IPS-NIHi11 (cell line): ENCODE data around the gene FLT3LG.
"Not testable (repeated sequence)": the region's sequence is repeated elsewhere in the genome, so short reads cannot be mapped to it uniquely, and the experiment has no call there.

Source experiments
- DNase-seq: peaks from one replicate; pipeline ENCODE4 v3.0.0; 2012; ENCODE audit warnings: mixed read lengths, low spot score

Gene FLT3LG

DNA sequence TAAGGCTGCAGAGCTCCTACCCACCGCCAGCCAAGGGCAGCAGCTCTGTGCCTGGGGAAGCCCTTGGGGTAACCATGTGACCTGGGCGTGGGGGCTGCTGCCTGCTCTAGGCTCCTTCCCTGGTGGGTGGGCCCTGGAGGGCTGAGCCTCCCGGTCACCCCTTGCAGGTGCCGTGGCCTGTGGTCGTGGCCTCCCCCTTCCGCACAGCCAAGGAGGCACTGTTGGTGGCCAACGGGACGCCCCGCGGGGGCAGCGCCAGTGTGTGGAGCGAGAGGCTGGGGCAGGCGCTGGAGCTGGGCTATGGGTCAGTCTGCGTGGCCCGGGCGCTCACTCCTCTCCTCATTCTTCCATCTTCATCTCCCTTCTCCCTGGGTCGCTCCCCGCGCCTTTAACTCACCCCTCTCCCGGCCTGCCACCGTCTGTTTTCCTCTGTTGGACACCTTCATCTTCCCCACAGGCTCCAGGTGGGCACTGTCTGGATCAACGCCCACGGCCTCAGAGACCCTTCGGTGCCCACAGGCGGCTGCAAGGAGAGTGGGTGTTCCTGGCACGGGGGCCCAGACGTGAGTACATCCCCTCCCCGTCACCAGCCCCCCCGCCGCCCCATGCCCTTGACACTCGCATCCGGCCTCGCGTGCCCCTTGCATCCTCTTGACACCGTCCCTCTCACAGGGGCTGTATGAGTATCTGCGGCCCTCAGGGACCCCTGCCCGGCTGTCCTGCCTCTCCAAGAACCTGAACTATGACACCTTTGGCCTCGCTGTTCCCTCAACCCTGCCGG, 9.9 kb upstream of the FLT3LG start:
- peak; percentile 11 for DNase-seq

DNA sequence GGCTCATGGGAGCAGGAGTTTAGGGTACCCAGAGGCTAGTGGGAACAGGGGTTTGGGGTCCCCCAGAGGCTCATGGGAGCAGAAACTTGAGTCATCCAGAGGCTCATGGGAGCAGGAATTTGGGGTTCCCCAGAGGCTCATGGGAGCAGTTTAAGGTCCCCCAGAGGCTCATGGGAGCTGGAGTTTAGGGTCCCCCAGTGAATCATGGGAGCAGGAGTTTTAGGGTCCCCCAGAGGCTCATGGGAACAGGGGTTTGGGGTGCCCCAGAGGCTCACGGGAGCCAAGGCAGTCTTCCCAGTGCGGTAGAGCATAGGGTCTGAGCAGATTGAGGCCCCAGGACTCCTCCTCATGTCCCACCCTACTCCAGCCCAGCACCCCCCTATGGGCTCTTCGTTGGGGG, 8.6 kb upstream of the FLT3LG start:
- no peak for DNase-seq

DNA sequence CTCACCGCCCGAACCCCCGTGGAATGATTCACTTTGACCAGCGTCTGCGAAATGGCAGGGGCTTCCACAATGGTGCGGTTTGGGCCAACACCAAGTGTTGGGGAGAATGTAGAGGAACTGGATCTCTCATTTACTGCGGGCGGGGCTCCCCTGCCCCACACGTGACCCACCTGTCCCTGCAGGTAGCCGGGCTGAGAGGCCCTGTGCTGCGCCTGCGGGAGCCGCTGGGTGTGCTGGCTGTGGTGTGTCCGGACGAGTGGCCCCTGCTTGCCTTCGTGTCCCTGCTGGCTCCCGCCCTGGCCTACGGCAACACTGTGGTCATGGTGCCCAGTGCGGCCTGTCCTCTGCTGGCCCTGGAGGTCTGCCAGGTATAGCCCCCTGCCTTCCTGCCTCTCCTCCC, 5.8 kb upstream of the FLT3LG start:
- DNase-seq: peak; percentile 14

DNA sequence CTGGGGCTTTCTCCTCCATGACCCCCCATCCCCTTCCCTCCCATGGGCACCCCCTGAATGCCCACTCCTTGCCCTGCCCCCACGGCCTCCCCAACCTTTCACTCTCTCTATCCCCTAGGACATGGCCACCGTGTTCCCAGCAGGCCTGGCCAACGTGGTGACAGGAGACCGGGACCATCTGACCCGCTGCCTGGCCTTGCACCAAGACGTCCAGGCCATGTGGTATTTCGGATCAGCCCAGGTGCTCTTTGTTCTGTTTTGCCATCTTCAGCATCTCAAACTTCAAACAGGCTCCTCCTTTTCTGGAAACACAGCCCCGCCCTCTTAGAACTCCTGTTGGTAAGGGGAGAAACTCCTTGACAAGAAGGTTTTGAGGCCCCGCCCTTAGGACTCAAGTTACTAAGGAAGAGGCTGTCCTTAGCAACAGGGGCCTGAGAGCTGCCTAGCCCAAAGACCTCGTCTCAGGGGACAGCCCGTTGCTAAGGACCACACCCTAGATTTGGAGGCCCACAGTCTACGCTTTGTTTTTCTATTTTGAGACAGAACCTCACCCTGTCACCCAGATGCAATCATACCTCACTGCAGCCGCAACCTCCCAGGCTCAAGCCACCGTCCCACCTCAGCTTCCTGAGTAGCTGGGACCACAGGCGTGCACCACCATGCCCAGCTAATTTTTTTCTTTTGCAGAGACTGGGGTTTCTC, 5.1 kb upstream of the FLT3LG start:
- DNase-seq: peak; percentile 83

DNA sequence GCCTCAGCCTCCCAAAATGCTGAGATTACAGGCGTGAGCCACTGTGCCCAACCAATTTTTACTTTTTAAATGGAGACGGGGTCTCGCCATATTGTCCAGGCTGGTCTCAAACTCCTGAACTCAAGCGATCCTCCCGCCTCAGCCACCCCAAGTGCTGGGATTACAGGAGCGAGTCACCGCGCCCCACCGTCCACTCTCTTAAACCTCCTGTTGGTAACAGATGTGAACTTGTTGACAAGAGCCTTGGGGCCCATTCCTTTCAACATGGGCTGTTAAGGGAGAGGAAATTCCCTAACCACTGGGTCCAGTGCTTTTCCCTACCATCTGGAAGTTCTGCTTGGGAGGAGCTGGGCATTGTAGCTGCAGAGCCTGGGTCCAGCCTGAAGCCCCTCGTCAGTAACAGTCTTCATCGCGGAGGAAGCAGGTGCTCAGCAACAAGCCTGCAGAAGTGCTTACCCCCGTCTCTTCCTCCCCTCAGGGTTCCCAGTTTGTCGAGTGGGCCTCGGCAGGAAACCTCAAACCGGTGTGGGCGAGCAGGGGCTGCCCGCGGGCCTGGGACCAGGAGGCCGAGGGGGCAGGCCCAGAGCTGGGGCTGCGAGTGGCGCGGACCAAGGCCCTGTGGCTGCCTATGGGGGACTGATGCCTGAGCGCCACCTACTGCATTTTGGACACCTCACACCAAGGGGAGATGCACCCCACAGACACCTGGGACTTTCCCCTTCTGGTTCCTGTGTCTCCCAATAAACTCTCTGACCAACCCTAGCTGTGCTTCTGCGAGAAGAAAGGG, 4.0 kb upstream of the FLT3LG start:
- peak; percentile 8 for DNase-seq

DNA sequence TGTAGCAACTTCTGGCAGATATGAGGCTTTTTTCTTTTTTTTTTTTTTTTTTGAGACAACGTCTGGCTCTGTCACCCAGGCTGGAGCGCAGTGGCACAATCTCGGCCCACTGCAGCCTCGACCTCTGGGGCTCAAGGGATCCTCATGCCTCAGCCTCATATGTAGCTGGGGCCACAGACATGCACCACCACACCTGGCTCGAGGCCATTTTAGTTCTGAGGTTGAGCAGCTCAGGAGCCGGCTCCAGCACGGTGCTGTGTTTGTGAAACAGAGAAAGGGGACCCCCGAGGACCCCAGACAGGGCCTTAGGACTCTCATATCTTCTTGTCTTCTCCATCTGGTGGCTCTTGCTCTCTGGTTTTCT, 3.4 kb upstream of the FLT3LG start:
- DNase-seq: no peak

DNA sequence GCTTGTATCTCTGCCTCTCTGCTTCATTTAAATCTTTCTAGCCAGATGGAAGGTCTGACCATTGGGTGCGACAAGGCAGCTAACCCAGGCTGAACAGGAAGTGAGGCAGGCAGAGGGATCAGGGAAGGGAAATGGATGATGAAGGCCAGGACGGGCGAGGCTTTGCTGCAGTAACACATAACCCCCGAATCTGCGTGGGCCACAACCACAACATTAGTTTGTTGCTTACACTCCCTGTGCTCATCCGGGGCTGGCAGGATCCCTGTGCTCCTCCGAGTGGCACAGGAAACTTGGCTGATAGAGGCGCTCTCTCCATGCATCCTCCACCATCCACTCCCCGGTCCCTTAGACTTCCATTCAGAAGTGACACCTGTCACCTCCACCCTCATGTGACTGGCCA, 1.1 kb upstream of the FLT3LG start:
- DNase-seq: no peak

DNA sequence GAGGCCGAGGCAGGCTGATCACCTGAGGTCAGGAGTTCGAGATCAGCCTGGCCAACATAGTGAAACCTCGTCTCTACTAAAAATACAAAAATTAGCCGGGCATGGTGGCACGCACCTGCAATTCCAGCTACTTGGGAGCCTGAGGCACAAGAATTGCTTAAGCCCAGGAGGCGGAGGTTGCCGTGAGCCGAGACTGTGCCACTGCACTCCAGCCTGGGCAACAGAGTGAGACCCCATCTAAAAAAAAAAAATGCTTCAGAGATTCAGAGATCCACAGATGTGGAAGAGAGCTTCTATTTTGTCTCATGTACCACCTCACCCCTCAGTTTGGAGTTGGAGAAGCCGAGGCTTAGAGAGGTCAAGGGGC, 531 bp upstream of the FLT3LG start:
- DNase-seq: not testable (repeated sequence)

DNA sequence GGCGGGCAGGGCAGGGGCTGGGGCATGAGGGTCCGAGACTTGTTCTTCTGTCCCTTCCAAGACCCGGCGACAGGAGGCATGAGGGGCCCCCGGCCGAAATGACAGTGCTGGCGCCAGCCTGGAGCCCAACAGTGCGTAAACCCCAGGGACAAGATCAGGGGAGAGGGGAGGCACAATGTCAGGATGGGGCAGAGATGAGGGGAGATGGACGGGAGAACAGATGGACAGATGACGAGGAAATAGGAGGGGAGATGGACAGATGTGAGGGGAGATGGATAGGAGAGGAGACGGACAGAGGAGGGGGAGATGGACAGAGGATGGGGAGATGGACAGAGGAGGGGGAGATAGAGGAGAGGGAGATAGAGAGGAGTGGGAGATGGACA, 518 bp downstream of the FLT3LG start:
- no peak for DNase-seq

DNA sequence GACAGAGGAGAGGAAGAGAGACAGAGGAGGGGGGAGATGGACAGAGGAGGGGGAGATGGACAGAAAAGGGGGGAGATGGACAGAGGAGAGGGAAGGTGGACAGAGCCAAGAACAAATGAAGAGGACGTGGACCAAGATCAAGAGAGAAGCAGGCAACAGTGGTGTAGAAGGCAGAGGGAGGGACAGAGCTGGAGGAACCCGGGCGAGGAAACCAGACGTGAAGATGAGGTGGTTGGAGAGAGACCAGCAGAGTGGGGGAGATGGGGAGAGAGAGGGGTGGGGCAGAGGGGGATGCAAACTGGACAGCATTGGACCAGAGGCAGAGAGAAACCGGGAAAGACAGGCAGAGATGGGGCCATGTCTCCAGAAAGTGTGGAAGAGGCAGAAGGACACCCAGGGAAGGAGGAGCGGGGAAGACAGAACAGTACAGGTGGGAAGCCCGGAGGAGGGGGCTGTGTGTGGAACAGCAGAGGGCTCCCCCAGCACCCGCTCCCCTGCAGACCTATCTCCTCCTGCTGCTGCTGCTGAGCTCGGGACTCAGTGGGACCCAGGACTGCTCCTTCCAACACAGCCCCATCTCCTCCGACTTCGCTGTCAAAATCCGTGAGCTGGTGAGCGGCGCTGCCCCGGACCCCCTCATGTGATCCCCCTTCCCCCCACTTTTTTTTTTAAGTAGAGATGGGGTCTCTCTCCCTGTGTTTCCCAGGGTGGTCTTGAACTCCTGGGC, 1.3 kb downstream of the FLT3LG start:
- no peak for DNase-seq

DNA sequence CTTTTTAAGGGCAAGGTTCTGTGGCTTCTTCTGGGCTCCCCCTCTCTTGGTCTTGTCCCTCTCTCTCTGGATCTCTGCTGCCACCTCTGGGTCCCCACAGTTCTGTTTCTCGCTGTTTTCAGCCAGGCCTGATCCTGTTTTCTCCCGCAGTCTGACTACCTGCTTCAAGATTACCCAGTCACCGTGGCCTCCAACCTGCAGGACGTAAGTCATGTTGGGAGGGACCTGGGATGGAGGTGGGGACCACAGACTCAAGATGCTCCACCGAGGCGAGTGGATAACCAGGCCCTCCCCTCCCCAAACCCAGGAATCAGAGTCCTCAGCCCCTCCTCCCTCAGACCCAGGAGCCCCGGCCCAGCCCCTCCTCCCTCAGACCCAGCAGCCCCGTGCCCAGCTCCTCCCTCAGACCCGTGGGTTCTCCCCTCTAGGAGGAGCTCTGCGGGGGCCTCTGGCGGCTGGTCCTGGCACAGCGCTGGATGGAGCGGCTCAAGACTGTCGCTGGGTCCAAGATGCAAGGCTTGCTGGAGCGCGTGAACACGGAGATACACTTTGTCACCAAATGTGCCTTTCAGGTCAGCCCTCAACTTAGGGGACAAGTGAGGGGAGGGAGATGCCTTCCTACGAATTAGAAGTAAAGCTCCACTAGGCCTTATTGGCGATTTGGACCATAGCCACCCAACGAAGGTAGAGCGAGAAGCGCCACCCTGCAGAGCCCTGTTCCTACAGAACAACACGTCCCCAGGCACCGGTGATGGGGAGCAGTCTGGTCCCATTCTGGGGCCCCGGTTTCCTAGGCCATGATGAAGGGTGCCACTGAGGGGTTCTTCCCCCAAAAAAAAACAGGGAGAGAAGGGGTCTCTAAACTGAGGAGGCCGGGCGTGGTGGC, 2.2 kb downstream of the FLT3LG start:
- peak; percentile 84 for DNase-seq

DNA sequence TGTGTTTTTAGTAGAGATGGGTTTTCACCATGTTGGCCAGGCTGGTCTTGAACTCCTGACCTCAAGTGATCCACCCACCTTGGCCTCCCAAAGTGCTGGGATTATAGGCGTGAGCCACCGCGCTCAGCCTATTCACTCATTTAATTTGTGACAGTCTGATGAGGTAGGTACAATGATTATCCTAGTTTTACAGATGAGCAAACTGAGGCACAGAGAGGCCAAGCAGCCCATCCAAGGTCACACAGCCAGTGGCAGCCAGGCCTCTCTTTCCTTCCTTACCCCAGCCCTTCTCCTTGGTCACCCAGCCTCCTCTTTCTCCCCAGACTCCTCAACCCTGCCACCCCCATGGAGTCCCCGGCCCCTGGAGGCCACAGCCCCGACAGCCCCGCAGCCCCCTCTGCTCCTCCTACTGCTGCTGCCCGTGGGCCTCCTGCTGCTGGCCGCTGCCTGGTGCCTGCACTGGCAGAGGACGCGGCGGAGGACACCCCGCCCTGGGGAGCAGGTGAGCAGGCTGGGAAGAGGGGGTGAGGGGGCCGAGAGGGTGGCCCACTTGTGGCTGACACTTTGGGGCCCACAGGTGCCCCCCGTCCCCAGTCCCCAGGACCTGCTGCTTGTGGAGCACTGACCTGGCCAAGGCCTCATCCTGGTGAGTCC, 6.1 kb downstream of the FLT3LG start:
- DNase-seq: no peak

DNA sequence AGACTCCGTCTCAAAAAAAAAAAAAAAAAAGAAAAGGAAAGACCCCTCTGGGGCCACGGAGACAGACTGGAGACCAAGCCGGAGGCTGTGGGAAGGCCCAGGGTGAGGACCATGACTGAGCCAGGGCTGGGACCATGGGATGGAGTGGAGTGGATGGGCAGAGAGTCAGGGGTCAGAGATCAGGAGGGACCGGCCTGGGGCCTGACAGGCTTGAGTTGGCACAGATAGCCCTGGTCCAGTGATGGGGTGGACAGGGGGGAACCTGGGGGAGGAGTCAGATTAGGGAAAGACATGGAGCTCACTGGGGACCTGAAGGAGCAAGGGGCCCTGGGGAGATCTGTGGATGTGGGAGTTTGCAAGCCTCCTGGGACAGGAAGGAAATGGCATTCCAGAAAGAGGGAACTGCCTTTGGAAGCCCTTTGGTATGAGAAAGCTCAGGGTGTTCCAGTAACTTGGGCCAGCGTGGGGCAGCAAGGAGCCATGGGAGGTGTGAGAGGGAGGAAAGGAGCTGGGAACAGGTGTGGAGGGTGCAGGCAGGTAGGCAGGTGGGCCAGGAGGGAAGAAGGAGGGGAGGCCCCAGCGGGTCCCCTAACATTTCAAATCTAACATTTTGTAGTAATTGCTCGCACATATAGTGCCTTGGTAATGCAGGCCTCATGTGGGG, 7.1 kb downstream of the FLT3LG start:
- DNase-seq: no peak

DNA sequence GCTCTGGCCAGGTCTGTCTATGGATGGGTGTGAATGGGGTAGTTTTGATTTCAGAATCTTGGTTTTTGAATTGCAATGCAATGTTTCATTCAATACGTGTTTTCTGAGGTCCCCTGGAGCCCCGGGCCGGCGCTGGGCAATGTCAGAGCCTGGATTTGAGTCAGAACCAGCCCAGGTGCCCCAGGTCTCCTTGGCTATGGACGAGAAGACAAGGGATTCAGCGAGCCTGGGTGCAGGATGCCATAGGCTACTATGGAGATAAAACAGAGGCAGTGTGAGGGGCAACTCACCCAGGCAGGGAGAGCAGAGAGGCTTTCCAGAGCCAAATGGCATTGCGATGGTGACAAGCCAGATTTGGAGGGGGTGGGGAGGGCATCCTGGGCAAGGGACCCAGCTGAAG, 12.2 kb downstream of the FLT3LG start:
- no peak for DNase-seq

DNA sequence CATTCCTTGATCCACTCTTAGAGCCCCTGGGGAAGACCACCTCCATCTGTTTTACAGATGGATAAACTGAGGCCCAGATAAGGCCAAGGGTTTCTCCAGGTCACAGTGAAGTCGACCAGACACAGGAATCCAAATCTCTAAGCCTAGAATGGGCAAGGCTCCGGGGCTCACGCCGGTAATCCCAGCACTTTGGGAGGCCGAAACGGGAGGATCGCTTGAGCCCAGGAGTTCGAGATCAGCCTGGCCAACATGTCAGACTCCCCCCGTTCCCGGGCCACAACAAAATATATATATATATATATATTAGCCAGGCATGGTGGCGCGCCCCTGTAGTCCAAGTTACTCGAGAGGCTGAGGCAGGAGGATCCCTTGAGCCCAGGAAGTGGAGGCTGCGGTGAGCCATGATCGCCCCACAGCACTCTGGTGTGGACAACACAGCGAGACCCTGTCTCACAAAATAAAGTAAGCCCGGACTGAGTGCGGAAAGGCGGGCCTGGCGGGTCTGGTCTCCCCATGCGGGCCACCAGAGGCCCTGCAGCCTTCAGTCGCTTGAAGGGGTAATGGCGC, 12.8 kb downstream of the FLT3LG start:
- no peak for DNase-seq

DNA sequence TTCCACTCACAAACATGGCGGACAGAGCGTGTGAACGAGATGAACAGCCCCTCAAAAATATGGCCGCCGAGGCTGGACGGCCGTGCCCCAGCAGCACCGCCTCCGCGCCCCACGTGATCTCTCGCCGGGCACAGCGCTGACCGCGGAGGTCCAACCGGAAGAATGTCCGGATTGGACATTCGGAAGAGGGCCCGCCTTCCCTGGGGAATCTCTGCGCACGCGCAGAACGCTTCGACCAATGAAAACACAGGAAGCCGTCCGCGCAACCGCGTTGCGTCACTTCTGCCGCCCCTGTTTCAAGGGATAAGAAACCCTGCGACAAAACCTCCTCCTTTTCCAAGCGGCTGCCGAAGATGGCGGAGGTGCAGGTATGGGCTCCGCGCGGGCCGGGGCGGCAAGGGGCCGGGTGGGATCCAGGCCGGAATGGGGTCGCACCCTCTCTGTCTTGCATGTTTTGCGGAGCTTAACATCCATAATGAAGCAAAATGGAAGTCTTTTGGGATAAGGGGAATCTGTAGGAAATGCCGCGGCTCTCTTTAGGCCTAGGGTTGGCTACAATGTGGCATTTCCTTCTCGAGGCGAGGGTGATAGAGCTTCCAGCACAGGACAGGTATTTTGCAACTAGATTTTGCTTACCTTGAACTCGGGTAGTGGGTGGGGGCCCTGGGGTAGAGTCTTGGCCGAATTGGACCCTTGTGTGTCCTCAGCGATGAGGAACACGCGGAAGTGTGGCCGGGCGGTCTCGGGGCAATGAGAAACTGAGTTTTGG, 13.4 kb downstream of the FLT3LG start, which contains the start of gene RPL13A:
RPL13A (plus strand) TSS at position 332 of the 769 bp plus-strand sequence; CDS start at position 354, 22 bp downstream.
- peak; percentile 95 for DNase-seq

DNA sequence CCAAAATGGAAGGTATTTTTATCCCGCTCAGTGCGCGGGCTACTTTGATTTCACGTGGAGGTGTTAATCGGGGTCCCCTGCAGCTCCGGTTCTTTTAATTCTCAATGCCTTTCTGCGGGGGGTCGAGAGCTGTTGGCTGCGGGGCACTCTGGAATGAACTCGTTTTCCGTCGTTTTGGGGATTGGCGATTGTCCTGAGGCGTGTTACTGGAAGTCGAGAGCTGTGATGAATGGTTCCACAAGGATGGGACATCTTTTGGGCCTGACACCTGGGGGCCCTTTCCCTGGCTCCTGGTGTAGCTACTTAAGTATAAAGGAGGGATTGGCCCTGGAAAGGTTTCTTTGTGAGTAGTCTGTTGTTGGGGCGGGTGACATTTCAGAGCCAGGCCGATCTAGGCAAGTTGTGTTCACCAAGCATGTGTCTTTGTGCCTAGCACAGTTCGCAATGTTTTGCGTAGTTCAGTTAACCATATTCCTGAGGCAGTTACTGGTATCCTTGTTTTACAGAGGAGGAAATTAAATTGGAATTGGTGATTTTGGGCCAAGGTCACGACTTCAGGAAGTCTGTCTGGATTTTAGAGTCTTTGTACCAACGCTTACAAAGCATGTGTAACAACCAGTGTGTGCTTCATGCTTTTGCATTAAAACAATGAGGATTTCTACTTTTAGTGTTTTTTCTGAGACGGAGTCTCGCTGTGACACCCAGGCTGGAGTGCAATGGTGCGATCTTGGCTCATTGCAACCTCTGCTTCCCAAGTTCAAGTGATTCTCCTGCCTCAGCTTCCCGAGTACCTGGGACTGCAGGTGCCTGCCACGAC, 14.2 kb downstream of the FLT3LG start:
- no peak for DNase-seq

DNA sequence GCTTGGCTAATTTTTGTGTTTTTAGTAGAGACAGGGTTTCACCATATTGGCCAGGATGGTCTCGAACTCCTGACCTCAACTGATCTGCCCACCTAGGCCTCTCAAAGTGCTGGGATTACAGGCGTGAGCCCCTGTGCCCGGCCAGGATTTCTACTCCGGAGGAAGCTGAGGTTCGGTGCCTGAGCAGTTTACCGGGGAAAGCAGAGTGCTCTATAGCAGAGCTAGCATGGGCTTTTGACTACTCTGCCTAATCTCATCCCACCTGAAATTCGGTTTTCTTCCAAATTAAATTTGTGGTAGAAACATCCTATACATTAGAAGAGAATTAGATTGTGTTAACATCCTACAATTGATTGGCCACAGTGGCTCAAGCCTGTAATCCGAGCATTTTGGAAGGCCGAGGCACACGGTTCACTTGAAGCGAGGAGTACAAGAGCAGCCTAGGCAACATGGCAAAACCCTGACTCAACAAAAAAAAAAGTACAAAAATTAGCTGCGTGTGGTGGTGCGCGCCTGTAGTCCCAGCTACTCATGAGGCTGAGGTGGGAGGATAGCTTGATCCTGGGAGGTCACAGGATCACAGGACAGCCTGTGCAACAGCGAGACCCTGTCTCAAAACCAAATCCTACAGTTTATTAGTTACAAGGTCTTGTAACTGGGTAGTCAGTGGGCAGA, 15.0 kb downstream of the FLT3LG start:
- DNase-seq: no peak
